Measurements from ENCODE around the gene MNT.

Gene MNT

GRCh38 chr17:2418572-2418971 lies 17.7 kb upstream of the MNT start:
- Histone ChIP-seq H3K9me3 (ENCODE audit: control insufficient read depth, low read length) (no peaks in the 10 kb centered on the region), H3K36me3 (ENCODE audit: control insufficient read depth, insufficient read depth, low read length) (peaks cover 18% of the 10 kb centered on the region), H3K4me3 (ENCODE audit: insufficient read depth, low read depth, low read length) (no peak overlapping the region), H3K27ac (ENCODE audit: insufficient read depth, low read depth, low read length, poor library complexity, severe bottlenecking) (no peak overlapping the region), H3K4me1 (ENCODE audit: control insufficient read depth, insufficient read depth, low read length) (peaks cover 7% of the 10 kb centered on the region), H3K27me3 (ENCODE audit: control insufficient read depth, insufficient read depth, low read length, poor library complexity, severe bottlenecking) (no peaks in the 10 kb centered on the region)
- WGBS, 2 experiments = 95 to 98% methylated on average over 7 of the region's 7 CpGs

- 37 to 40% methylated on average over 18 of the region's 19 CpGs for WGBS, 2 experiments
- Histone ChIP-seq H3K4me3 (ENCODE audit: insufficient read depth, low read depth, low read length) (no peak overlapping the region), H3K9me3 (ENCODE audit: control insufficient read depth, low read length) (no peaks in the 10 kb centered on the region), H3K36me3 (ENCODE audit: control insufficient read depth, insufficient read depth, low read length) (peaks cover 18% of the 10 kb centered on the region), H3K4me1 (ENCODE audit: control insufficient read depth, insufficient read depth, low read length) (peaks cover 7% of the 10 kb centered on the region), H3K27me3 (ENCODE audit: control insufficient read depth, insufficient read depth, low read length, poor library complexity, severe bottlenecking) (no peaks in the 10 kb centered on the region), H3K27ac (ENCODE audit: insufficient read depth, low read depth, low read length, poor library complexity, severe bottlenecking) (peak overlapping the region; percentile 86)
Measured at GRCh38 chr17:2416010-2416734, 15.3 kb upstream of the MNT start.

DNA sequence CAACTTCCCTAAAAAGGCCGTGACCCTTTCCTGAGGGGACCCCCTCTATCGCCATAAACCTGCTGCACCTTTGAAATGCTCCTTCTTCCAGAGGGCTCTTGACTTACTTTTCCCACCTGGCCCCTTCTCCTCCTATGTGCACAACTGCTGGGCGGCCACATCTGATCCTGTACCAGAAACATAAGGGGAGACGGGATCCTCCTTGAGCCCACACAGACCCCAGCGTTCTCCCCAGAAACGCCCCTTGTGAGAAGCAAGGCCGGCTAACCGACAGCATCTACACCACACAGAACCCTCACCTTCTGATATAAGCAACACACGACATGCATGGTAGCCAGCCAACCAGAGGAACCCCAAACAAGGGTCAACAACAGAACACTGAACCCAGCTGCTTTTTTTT lies 14.2 kb upstream of the MNT start:
- H3K27me3 ChIP-seq (ENCODE audit: control insufficient read depth, insufficient read depth, low read length, poor library complexity, severe bottlenecking) = no peaks in the 10 kb centered on the region
- H3K4me1 ChIP-seq (ENCODE audit: control insufficient read depth, insufficient read depth, low read length) = peaks cover 7% of the 10 kb centered on the region
- no peak overlapping the region for H3K27ac ChIP-seq (ENCODE audit: insufficient read depth, low read depth, low read length, poor library complexity, severe bottlenecking)
- no peak overlapping the region for H3K4me3 ChIP-seq (ENCODE audit: insufficient read depth, low read depth, low read length)
- 82 to 84% methylated on average over 9 of the region's 9 CpGs for WGBS, 2 experiments
- H3K9me3 ChIP-seq (ENCODE audit: control insufficient read depth, low read length) = no peaks in the 10 kb centered on the region
- peaks cover 17% of the 10 kb centered on the region for H3K36me3 ChIP-seq (ENCODE audit: control insufficient read depth, insufficient read depth, low read length)

- H3K27ac ChIP-seq (ENCODE audit: insufficient read depth, low read depth, low read length, poor library complexity, severe bottlenecking) = no peak overlapping the region
- peaks cover 7% of the 10 kb centered on the region for H3K4me1 ChIP-seq (ENCODE audit: control insufficient read depth, insufficient read depth, low read length)
- peaks cover 11% of the 10 kb centered on the region for H3K36me3 ChIP-seq (ENCODE audit: control insufficient read depth, insufficient read depth, low read length)
- no peak overlapping the region for H3K4me3 ChIP-seq (ENCODE audit: insufficient read depth, low read depth, low read length)
- H3K27me3 ChIP-seq (ENCODE audit: control insufficient read depth, insufficient read depth, low read length, poor library complexity, severe bottlenecking) = no peaks in the 10 kb centered on the region
- H3K9me3 ChIP-seq (ENCODE audit: control insufficient read depth, low read length) = no peaks in the 10 kb centered on the region
- 95 to 97% methylated on average over 22 of the region's 22 CpGs for WGBS, 2 experiments
Measured at GRCh38 chr17:2414446-2415064, 13.7 kb upstream of the MNT start.

GRCh38 chr17:2412561-2413021 lies 11.7 kb upstream of the MNT start:
- no peak overlapping the region for H3K4me3 ChIP-seq (ENCODE audit: insufficient read depth, low read depth, low read length)
- WGBS, 2 experiments = 68 to 75% methylated on average over 2 of the region's 2 CpGs
- H3K9me3 ChIP-seq (ENCODE audit: control insufficient read depth, low read length) = no peaks in the 10 kb centered on the region
- peaks cover 5% of the 10 kb centered on the region for H3K36me3 ChIP-seq (ENCODE audit: control insufficient read depth, insufficient read depth, low read length)
- H3K4me1 ChIP-seq (ENCODE audit: control insufficient read depth, insufficient read depth, low read length) = peaks cover 7% of the 10 kb centered on the region
- no peak overlapping the region for H3K27ac ChIP-seq (ENCODE audit: insufficient read depth, low read depth, low read length, poor library complexity, severe bottlenecking)
- H3K27me3 ChIP-seq (ENCODE audit: control insufficient read depth, insufficient read depth, low read length, poor library complexity, severe bottlenecking) = no peaks in the 10 kb centered on the region

GRCh38 chr17:2410951-2411350 lies 10.1 kb upstream of the MNT start:
- Histone ChIP-seq H3K4me3 (ENCODE audit: insufficient read depth, low read depth, low read length) (no peak overlapping the region), H3K9me3 (ENCODE audit: control insufficient read depth, low read length) (no peaks in the 10 kb centered on the region), H3K27me3 (ENCODE audit: control insufficient read depth, insufficient read depth, low read length, poor library complexity, severe bottlenecking) (no peaks in the 10 kb centered on the region), H3K36me3 (ENCODE audit: control insufficient read depth, insufficient read depth, low read length) (peaks cover 5% of the 10 kb centered on the region), H3K4me1 (ENCODE audit: control insufficient read depth, insufficient read depth, low read length) (peaks cover 5% of the 10 kb centered on the region), H3K27ac (ENCODE audit: insufficient read depth, low read depth, low read length, poor library complexity, severe bottlenecking) (no peak overlapping the region)
- WGBS, 2 experiments = 95% methylated on average over 7 of the region's 7 CpGs

- Histone ChIP-seq H3K4me1 (ENCODE audit: control insufficient read depth, insufficient read depth, low read length) (peaks cover 13% of the 10 kb centered on the region), H3K27me3 (ENCODE audit: control insufficient read depth, insufficient read depth, low read length, poor library complexity, severe bottlenecking) (no peaks in the 10 kb centered on the region), H3K9me3 (ENCODE audit: control insufficient read depth, low read length) (no peaks in the 10 kb centered on the region), H3K27ac (ENCODE audit: insufficient read depth, low read depth, low read length, poor library complexity, severe bottlenecking) (peak overlapping the region; percentile 36), H3K4me3 (ENCODE audit: insufficient read depth, low read depth, low read length) (no peak overlapping the region), H3K36me3 (ENCODE audit: control insufficient read depth, insufficient read depth, low read length) (no peaks in the 10 kb centered on the region)
- 80 to 82% methylated on average over 15 of the region's 15 CpGs for WGBS, 2 experiments
Measured at GRCh38 chr17:2406903-2407790, 6.3 kb upstream of the MNT start.

- H3K4me1 ChIP-seq (ENCODE audit: control insufficient read depth, insufficient read depth, low read length) = peaks cover 13% of the 10 kb centered on the region
- no peaks in the 10 kb centered on the region for H3K9me3 ChIP-seq (ENCODE audit: control insufficient read depth, low read length)
- H3K27me3 ChIP-seq (ENCODE audit: control insufficient read depth, insufficient read depth, low read length, poor library complexity, severe bottlenecking) = no peaks in the 10 kb centered on the region
- H3K4me3 ChIP-seq (ENCODE audit: insufficient read depth, low read depth, low read length) = no peak overlapping the region
- H3K36me3 ChIP-seq (ENCODE audit: control insufficient read depth, insufficient read depth, low read length) = no peaks in the 10 kb centered on the region
- no peak overlapping the region for H3K27ac ChIP-seq (ENCODE audit: insufficient read depth, low read depth, low read length, poor library complexity, severe bottlenecking)
- WGBS, 2 experiments = 93 to 95% methylated on average over 8 of the region's 8 CpGs
Measured at GRCh38 chr17:2406271-2406902, 5.5 kb upstream of the MNT start.

GRCh38 chr17:2405247-2405926 lies 4.5 kb upstream of the MNT start:
- no peak overlapping the region for H3K4me3 ChIP-seq (ENCODE audit: insufficient read depth, low read depth, low read length)
- H3K9me3 ChIP-seq (ENCODE audit: control insufficient read depth, low read length) = no peaks in the 10 kb centered on the region
- WGBS, 2 experiments = 85 to 87% methylated on average over 13 of the region's 14 CpGs

More at GRCh38 chr17:2405247-2405926, 4.5 kb upstream of the MNT start:
- Histone ChIP-seq H3K4me1 (ENCODE audit: control insufficient read depth, insufficient read depth, low read length) (peaks cover 13% of the 10 kb centered on the region), H3K27me3 (ENCODE audit: control insufficient read depth, insufficient read depth, low read length, poor library complexity, severe bottlenecking) (no peaks in the 10 kb centered on the region), H3K36me3 (ENCODE audit: control insufficient read depth, insufficient read depth, low read length) (no peaks in the 10 kb centered on the region), H3K27ac (ENCODE audit: insufficient read depth, low read depth, low read length, poor library complexity, severe bottlenecking) (no peak overlapping the region)

Measured in ectodermal cell (in vitro differentiated cells).